HEK293 (cell line): Measurements from ENCODE around the gene CNTNAP5.

Experiments used
- KLF1 ChIP-seq: fragments of 450-650 bp; formaldehyde crosslinking; IDR thresholded peaks from 2 replicates; pipeline ENCODE4 v1.5.1; 2016; ENCODE audit warnings: missing biosample characterization, missing genetic modification characterization
- YY1 ChIP-seq: fragments of 450-650 bp; formaldehyde crosslinking; IDR thresholded peaks from 2 replicates; pipeline ENCODE4 v1.5.1; 2018; ENCODE audit warnings: missing biosample characterization, missing genetic modification characterization
- ZBTB20 ChIP-seq: fragments of 450-650 bp; formaldehyde crosslinking; IDR thresholded peaks from 2 replicates; pipeline ENCODE4 v1.5.1; 2016; ENCODE audit warnings: missing biosample characterization, missing genetic modification characterization
- ZNF175 ChIP-seq: fragments of 450-650 bp; formaldehyde crosslinking; IDR thresholded peaks from 2 replicates; pipeline ENCODE4 v1.5.1; 2016; ENCODE audit warnings: missing biosample characterization, missing genetic modification characterization
- ZNF214 ChIP-seq: fragments of 450-650 bp; formaldehyde crosslinking; IDR thresholded peaks from 2 replicates; pipeline ENCODE4 v1.5.1; 2017; ENCODE audit warnings: missing biosample characterization, mild to moderate bottlenecking, missing genetic modification characterization, borderline replicate concordance
- ZNF350 ChIP-seq: fragments of 450-650 bp; formaldehyde crosslinking; IDR thresholded peaks from 2 replicates; pipeline ENCODE4 v1.5.0; 2017; ENCODE audit warnings: missing biosample characterization, mild to moderate bottlenecking, missing genetic modification characterization
- ZNF768 ChIP-seq: fragments of 450-650 bp; formaldehyde crosslinking; IDR thresholded peaks from 2 replicates; pipeline ENCODE4 v1.5.1; 2018; ENCODE audit warnings: missing biosample characterization, mild to moderate bottlenecking, missing genetic modification characterization
- ZXDB ChIP-seq: fragments of 450-650 bp; formaldehyde crosslinking; IDR thresholded peaks from 2 replicates; pipeline ENCODE4 v1.5.1; 2016; ENCODE audit warnings: missing biosample characterization, missing genetic modification characterization
- TF ChIP-seq, protein P1 (sequence below): fragments of 450-650 bp; formaldehyde crosslinking; IDR thresholded peaks from 2 replicates; pipeline ENCODE4 v1.5.1; 2016; ENCODE audit warnings: missing biosample characterization, missing genetic modification characterization
- TF ChIP-seq, protein P2 (sequence below): fragments of 450-650 bp; formaldehyde crosslinking; IDR thresholded peaks from 2 replicates; pipeline ENCODE4 v1.5.1; 2017; ENCODE audit warnings: missing biosample characterization, missing genetic modification characterization
- TF ChIP-seq, protein P3 (sequence below): fragments of 450-650 bp; formaldehyde crosslinking; IDR thresholded peaks from 2 replicates; pipeline ENCODE4 v1.5.1; 2016; ENCODE audit warnings: missing biosample characterization, missing genetic modification characterization
- TF ChIP-seq, protein P4 (sequence below): IDR thresholded peaks from 2 replicates; pipeline ENCODE4 v1.6.1; 2011; ENCODE audit warnings: mild to moderate bottlenecking, low read depth, low read length, borderline replicate concordance
- TF ChIP-seq, protein P5 (sequence below): sonication (generic); formaldehyde crosslinking; IDR thresholded peaks from 2 replicates; pipeline ENCODE4 v1.8.1; 2022; ENCODE audit warnings: mild to moderate bottlenecking, moderate library complexity, missing genetic modification reagents

DNA sequence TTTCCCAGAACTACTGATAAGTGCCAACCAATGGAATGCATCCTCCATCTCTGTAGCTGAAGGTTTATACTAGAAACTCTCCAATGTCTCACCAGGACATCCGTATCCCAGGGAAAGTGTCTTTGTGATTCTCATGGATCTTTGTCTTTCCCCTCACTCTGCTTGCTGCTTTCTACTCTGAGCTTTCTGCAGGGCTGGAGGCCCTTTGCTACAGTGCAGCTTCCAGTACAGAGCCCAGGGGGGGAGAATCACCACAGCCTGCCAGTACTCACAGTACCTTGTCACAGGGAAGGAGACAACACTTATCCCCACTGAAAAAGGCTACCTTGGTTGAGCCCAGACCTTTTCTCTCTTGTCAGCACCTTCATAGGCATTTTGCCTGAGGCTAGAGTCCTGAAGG lies 627.0 kb downstream of the CNTNAP5 start:
- TF ChIP-seq ZXDB, result no peak
- TF ChIP-seq YY1 (tag by site-specific recombination), result no peak
- TF ChIP-seq ZNF768 (tag by site-specific recombination), result no peak
- no peak for TF ChIP-seq ZNF350 (tag by site-specific recombination)
- TF ChIP-seq, protein P1, sequence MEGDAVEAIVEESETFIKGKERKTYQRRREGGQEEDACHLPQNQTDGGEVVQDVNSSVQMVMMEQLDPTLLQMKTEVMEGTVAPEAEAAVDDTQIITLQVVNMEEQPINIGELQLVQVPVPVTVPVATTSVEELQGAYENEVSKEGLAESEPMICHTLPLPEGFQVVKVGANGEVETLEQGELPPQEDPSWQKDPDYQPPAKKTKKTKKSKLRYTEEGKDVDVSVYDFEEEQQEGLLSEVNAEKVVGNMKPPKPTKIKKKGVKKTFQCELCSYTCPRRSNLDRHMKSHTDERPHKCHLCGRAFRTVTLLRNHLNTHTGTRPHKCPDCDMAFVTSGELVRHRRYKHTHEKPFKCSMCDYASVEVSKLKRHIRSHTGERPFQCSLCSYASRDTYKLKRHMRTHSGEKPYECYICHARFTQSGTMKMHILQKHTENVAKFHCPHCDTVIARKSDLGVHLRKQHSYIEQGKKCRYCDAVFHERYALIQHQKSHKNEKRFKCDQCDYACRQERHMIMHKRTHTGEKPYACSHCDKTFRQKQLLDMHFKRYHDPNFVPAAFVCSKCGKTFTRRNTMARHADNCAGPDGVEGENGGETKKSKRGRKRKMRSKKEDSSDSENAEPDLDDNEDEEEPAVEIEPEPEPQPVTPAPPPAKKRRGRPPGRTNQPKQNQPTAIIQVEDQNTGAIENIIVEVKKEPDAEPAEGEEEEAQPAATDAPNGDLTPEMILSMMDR (tag by site-specific recombination), result no peak
- TF ChIP-seq ZNF175 (tag by site-specific recombination), result no peak
- TF ChIP-seq, protein P2, sequence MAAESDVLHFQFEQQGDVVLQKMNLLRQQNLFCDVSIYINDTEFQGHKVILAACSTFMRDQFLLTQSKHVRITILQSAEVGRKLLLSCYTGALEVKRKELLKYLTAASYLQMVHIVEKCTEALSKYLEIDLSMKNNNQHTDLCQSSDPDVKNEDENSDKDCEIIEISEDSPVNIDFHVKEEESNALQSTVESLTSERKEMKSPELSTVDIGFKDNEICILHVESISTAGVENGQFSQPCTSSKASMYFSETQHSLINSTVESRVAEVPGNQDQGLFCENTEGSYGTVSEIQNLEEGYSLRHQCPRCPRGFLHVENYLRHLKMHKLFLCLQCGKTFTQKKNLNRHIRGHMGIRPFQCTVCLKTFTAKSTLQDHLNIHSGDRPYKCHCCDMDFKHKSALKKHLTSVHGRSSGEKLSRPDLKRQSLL, result no peak
- TF ChIP-seq, protein P3, sequence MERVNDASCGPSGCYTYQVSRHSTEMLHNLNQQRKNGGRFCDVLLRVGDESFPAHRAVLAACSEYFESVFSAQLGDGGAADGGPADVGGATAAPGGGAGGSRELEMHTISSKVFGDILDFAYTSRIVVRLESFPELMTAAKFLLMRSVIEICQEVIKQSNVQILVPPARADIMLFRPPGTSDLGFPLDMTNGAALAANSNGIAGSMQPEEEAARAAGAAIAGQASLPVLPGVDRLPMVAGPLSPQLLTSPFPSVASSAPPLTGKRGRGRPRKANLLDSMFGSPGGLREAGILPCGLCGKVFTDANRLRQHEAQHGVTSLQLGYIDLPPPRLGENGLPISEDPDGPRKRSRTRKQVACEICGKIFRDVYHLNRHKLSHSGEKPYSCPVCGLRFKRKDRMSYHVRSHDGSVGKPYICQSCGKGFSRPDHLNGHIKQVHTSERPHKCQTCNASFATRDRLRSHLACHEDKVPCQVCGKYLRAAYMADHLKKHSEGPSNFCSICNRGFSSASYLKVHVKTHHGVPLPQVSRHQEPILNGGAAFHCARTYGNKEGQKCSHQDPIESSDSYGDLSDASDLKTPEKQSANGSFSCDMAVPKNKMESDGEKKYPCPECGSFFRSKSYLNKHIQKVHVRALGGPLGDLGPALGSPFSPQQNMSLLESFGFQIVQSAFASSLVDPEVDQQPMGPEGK, result no peak
- TF ChIP-seq, protein P4, sequence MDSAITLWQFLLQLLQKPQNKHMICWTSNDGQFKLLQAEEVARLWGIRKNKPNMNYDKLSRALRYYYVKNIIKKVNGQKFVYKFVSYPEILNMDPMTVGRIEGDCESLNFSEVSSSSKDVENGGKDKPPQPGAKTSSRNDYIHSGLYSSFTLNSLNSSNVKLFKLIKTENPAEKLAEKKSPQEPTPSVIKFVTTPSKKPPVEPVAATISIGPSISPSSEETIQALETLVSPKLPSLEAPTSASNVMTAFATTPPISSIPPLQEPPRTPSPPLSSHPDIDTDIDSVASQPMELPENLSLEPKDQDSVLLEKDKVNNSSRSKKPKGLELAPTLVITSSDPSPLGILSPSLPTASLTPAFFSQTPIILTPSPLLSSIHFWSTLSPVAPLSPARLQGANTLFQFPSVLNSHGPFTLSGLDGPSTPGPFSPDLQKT, result no peak
- TF ChIP-seq KLF1, result no peak
- no peak for TF ChIP-seq ZBTB20 (tag by site-specific recombination)
- TF ChIP-seq, protein P5, sequence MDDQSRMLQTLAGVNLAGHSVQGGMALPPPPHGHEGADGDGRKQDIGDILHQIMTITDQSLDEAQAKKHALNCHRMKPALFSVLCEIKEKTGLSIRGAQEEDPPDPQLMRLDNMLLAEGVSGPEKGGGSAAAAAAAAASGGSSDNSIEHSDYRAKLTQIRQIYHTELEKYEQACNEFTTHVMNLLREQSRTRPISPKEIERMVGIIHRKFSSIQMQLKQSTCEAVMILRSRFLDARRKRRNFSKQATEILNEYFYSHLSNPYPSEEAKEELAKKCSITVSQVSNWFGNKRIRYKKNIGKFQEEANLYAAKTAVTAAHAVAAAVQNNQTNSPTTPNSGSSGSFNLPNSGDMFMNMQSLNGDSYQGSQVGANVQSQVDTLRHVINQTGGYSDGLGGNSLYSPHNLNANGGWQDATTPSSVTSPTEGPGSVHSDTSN (CRISPR knock-in tag), result no peak
- no peak for TF ChIP-seq ZNF214 (tag by site-specific recombination)
